H1 (cell line): Measurements from ENCODE around the gene C12orf56. TPM values are rescaled to one million over a fixed set of nuclear protein-coding genes. Genes with fewer than 3 reads are reported as not detected.

Experiments
- CBX5 ChIP-seq: fragments of 300-800, 300-1000 bp; sonication (generic); IDR thresholded peaks from 2 replicates; pipeline ENCODE4 v1.7.1; 2016; ENCODE audit warnings: antibody characterized with exemption, low read length, low read depth
- CHD7 ChIP-seq: fragments of 300-600 bp; sonication (generic); IDR thresholded peaks from 2 replicates; pipeline ENCODE4 v1.7.1; 2012; ENCODE audit warnings: low read length, moderate library complexity, mild to moderate bottlenecking, inconsistent platforms; ENCODE audit not compliant: insufficient replicate concordance
- CTBP2 ChIP-seq: IDR thresholded peaks from 2 replicates; pipeline ENCODE4 v1.7.0; 2011; ENCODE audit warnings: borderline replicate concordance, mild to moderate bottlenecking, moderate library complexity, mixed read lengths, low read length; ENCODE audit not compliant: insufficient read depth, insufficient read length
- EP300 ChIP-seq, 2 experiments: IDR thresholded peaks; 1 replicate in 1 of 2; 2 replicates in 1 of 2; pipeline ENCODE4 v1.6.1; 2011 to 2012; ENCODE audit warnings: low read depth in 2 of 2, low read length in 2 of 2, mild to moderate bottlenecking in 2 of 2, borderline replicate concordance in 1 of 2, inconsistent platforms in 1 of 2, moderate library complexity in 1 of 2
- TBP ChIP-seq: IDR thresholded peaks from 2 replicates; pipeline ENCODE4 v1.6.1; 2011; ENCODE audit warnings: low read depth, low read length, improper control_type of control experiment
- TCF12 ChIP-seq: IDR thresholded peaks from 2 replicates; pipeline ENCODE4 v1.6.1; 2011; ENCODE audit warnings: low read depth, mild to moderate bottlenecking, low read length
- YY1 ChIP-seq: IDR thresholded peaks from 2 replicates; pipeline ENCODE4 v1.6.1; 2011; ENCODE audit warnings: low read depth, mild to moderate bottlenecking, low read length
- polyA plus RNA-seq, 7 experiments: library from polyadenylated mRNA; depleted of rRNA in 3 of 7; stranded (reverse) in 5 of 7; unstranded in 2 of 7; fragments of >200 nt in 5 of 7; fragments of 200-250 nt in 2 of 7; gene quantifications; 1 replicate in 5 of 7; 2 replicates in 1 of 7; 4 replicates in 1 of 7; pipeline versions ENCODE4 v1.2.1 to v1.2.3, GENCODE V29; 2011 to 2013; ENCODE audit warnings: missing spikeins in 2 of 7, mixed read lengths in 2 of 7
- total RNA-seq: library from RNA; stranded (reverse); fragmentation: NEBNext Ultra II Directional; extraction: Animal tissue kit (Norgen Biotek cat#: 25700); gene quantifications from 2 replicates; pipeline ENCODE4 v1.2.1, GENCODE V29; 2021

C12orf56 gene
- total and polyA plus RNA-seq, 2 of the 8 experiments (the other 6 are each of a cell fraction or from before 2014, with no cell fraction given) = 1.1 to 2.9 TPM

GRCh38 chr12:64332296-64332695 lies 58.3 kb downstream of the C12orf56 start (continued):
- no peak for TF ChIP-seq CHD7
- no peak for TF ChIP-seq EP300 (IDR thresholded peaks at IDR 0.05; ENCODE audit: borderline replicate concordance in 1 of 2, low read depth in 2 of 2, low read length in 2 of 2)
- no peak for TF ChIP-seq YY1
- TF ChIP-seq TCF12 = no peak
- TF ChIP-seq CTBP2 = no peak
- TF ChIP-seq CBX5 = no peak
- no peak for TF ChIP-seq TBP
- TF ChIP-seq, all 59 proteins: peak for 0
